HepG2 (cell line): ENCODE measurements around the gene LSR. TPM values are rescaled to one million over a fixed set of nuclear protein-coding genes. Genes with fewer than 3 reads are reported as not detected.

Source experiments
- ATAC-seq: fragments of 200-7000 bp; cut with Tn5 transposase; 3 replicates; pipeline ENCODE4 v1.9.1; 2020; ENCODE audit warnings: mild to moderate bottlenecking, moderate library complexity
- BruUV-seq: library from RNA; stranded (reverse); fragments of 400-500 nt; replicated peaks from 2 replicates; lab custom pipeline; 2021; lab: Mats Ljungman, UMichigan
- CTCF ChIA-PET: fragments of 300-600 bp; formaldehyde crosslinking; extraction: SDS; loops from one replicate; lab custom pipeline; 2021; ENCODE audit warnings: low total read pairs, inconsistent platforms, low intra/inter-chr PET ratio; lab: Yijun Ruan, JAX
- POLR2A ChIA-PET: fragments of 350-600 bp; sonication (Branson Sonifier 250); formaldehyde crosslinking; loops from one replicate; lab custom pipeline; 2020; ENCODE audit warnings: antibody characterized with exemption, inconsistent platforms; lab: Yijun Ruan, JAX
- DNase-seq: peaks from one replicate; pipeline ENCODE4 v3.0.0-alpha.2; 2015; ENCODE audit warnings: low spot score
- FAIRE-seq: peaks from 3 replicates; lab custom pipeline; 2011; peaks lifted over from hg19 to GRCh38; lab: Jason Lieb, UNC
- H2AFZ ChIP-seq: one replicate; pipeline ENCODE4 v1.6.1; 2011; ENCODE audit warnings: low read length, inconsistent platforms
- H3K27ac ChIP-seq: fragments of 300-600 bp; 3 replicates; pipeline ENCODE4 v1.8.0; 2011; ENCODE audit warnings: mixed run types, mild to moderate bottlenecking, mixed read lengths, low read length, inconsistent platforms; ENCODE audit not compliant: insufficient read depth; ENCODE audit errors: extremely low read length
- H3K27me3 ChIP-seq, 2 experiments: fragments of 200-600 bp in 1 of 2; 2 replicates in 1 of 2; 3 replicates in 1 of 2; pipeline versions ENCODE4 v1.6.0 to v1.8.0; 2011; ENCODE audit warnings: low read length in 2 of 2, mild to moderate bottlenecking in 2 of 2, moderate library complexity in 2 of 2, inconsistent platforms in 1 of 2; ENCODE audit not compliant: insufficient read depth in 2 of 2, control insufficient read depth in 1 of 2
- H3K36me3 ChIP-seq, 2 experiments: fragments of 200-600 bp in 1 of 2; replicated peaks in 1 of 2; 2 replicates in 1 of 2; 3 replicates in 1 of 2; pipeline versions ENCODE4 v1.5.1 to v1.8.0; 2011; ENCODE audit warnings: low read length in 2 of 2, inconsistent platforms in 1 of 2; ENCODE audit not compliant: insufficient read depth in 2 of 2, control insufficient read depth in 1 of 2
- H3K4me1 ChIP-seq: 2 replicates; pipeline ENCODE4 v1.5.1; 2012; ENCODE audit warnings: low read length, inconsistent platforms; ENCODE audit not compliant: insufficient read depth
- H3K4me2 ChIP-seq: 2 replicates; pipeline ENCODE4 v1.6.0; 2011; ENCODE audit warnings: low read depth, low read length, inconsistent platforms
- H3K4me3 ChIP-seq, 3 experiments: fragments of 200-600 bp in 1 of 3; sonication (generic), shearing (Covaris generic) in 1 of 3; replicated peaks in 1 of 3; 2 replicates each; pipeline ENCODE4 v1.5.1; 2011 to 2016; ENCODE audit warnings: low read length in 3 of 3, inconsistent platforms in 2 of 3, low read depth in 2 of 3, mild to moderate bottlenecking in 2 of 3, control low read depth in 1 of 3, mixed read lengths in 1 of 3; ENCODE audit not compliant: insufficient read depth in 1 of 3
- H3K79me2 ChIP-seq: one replicate; pipeline ENCODE4 v1.6.1; 2011; ENCODE audit warnings: low read length, inconsistent platforms; ENCODE audit not compliant: insufficient read depth
- H3K9ac ChIP-seq: 2 replicates; pipeline ENCODE4 v1.6.0; 2011; ENCODE audit warnings: mild to moderate bottlenecking, low read depth, low read length, inconsistent platforms; ENCODE audit not compliant: insufficient read depth
- H3K9me3 ChIP-seq: 2 replicates; pipeline ENCODE4 v1.5.1; 2012; ENCODE audit warnings: mild to moderate bottlenecking, low read length
- H4K20me1 ChIP-seq: 2 replicates; pipeline ENCODE4 v1.6.0; 2011; ENCODE audit warnings: inconsistent platforms, mild to moderate bottlenecking, low read length, moderate library complexity; ENCODE audit not compliant: insufficient read depth
- ADNP ChIP-seq: sonication (generic); formaldehyde crosslinking; IDR thresholded peaks from 2 replicates; pipeline ENCODE4 v1.4.0; 2020; ENCODE audit warnings: missing genetic modification reagents
- ATF7-NPFF ChIP-seq: sonication (generic); formaldehyde crosslinking; IDR thresholded peaks from 2 replicates; pipeline ENCODE4 v1.8.1; 2023; ENCODE audit warnings: mild to moderate bottlenecking, low read depth, missing genetic modification reagents, moderate library complexity
- CEBPG ChIP-seq: IDR thresholded peaks from 2 replicates; pipeline ENCODE4 v1.6.1; 2016
- DPF2 ChIP-seq: sonication (generic); formaldehyde crosslinking; IDR thresholded peaks from 2 replicates; pipeline ENCODE4 v1.4.0; 2020; ENCODE audit warnings: mild to moderate bottlenecking, low read depth, missing genetic modification reagents, borderline replicate concordance
- FOXC1 ChIP-seq: sonication (generic); formaldehyde crosslinking; IDR thresholded peaks from 2 replicates; pipeline ENCODE4 v1.8.0; 2022; ENCODE audit warnings: mild to moderate bottlenecking, missing genetic modification reagents, borderline replicate concordance
- HCFC1 ChIP-seq: fragments of 150-350 bp; IDR thresholded peaks from 2 replicates; pipeline ENCODE4 v1.6.1; 2014; ENCODE audit warnings: low read depth, low read length
- MYPOP ChIP-seq: sonication (generic); formaldehyde crosslinking; IDR thresholded peaks from 2 replicates; pipeline ENCODE4 v1.8.1; 2023; ENCODE audit warnings: mild to moderate bottlenecking, moderate library complexity, missing genetic modification reagents
- PLRG1 ChIP-seq: fragments of 450-650 bp; conservative IDR thresholded peaks from 2 replicates; pipeline ENCODE4 v1.6.1; 2016
- ZFP36 ChIP-seq: fragments of 150-350 bp; IDR thresholded peaks from 2 replicates; pipeline ENCODE4 v1.6.1; 2018; ENCODE audit warnings: borderline replicate concordance, low read length, low read depth; ENCODE audit not compliant: partially characterized antibody
- ZNF138 ChIP-seq: sonication (generic); formaldehyde crosslinking; IDR thresholded peaks from 2 replicates; pipeline ENCODE4 v1.5.0; 2020; ENCODE audit warnings: mild to moderate bottlenecking, low read depth, missing genetic modification reagents
- ZNF317 ChIP-seq: sonication (generic); formaldehyde crosslinking; IDR thresholded peaks from 2 replicates; pipeline ENCODE4 v1.5.0; 2020; ENCODE audit warnings: mild to moderate bottlenecking, missing genetic modification reagents
- ZNF382 ChIP-seq: sonication (generic); formaldehyde crosslinking; IDR thresholded peaks from 2 replicates; pipeline ENCODE4 v1.5.0; 2020; ENCODE audit warnings: missing genetic modification reagents, mild to moderate bottlenecking, borderline replicate concordance
- ZNF460 ChIP-seq: sonication (generic); formaldehyde crosslinking; IDR thresholded peaks from 2 replicates; pipeline ENCODE4 v1.5.1; 2020; ENCODE audit warnings: missing genetic modification reagents, mild to moderate bottlenecking, borderline replicate concordance
- ZNF687 ChIP-seq: sonication (generic); formaldehyde crosslinking; IDR thresholded peaks from 2 replicates; pipeline ENCODE4 v1.5.1; 2020; ENCODE audit warnings: mild to moderate bottlenecking, missing genetic modification reagents, moderate library complexity
- WGBS: methylation state at CpG from one replicate; pipeline ENCODE4 v1.1.6; 2017; ENCODE audit warnings: low lambda C conversion rate; 5-methylcytosine and 5-hydroxymethylcytosine counted together
- in situ Hi-C: cut with HindIII; loops from 2 replicates; pipeline ENCODE4 v1.10.0; 2017; ENCODE audit warnings: low pct_unique_long_range_greater_than_20kb; ENCODE audit not compliant: extremely low pct_ligation_motif_present
- intact Hi-C: fragments of 100-400 bp; cut with micrococcal nuclease; formaldehyde crosslinking; loops from one replicate; pipeline ENCODE4 v1.10.0; 2022; ENCODE audit not compliant: unreplicated experiment
- polyA plus RNA-seq, 8 experiments: library from polyadenylated mRNA; depleted of rRNA in 3 of 8; stranded (reverse) in 7 of 8; unstranded in 1 of 8; fragments of >200 nt; fragmentation: Illumina TruSeq in 4 of 8; extraction: Trizol in 4 of 8; gene quantifications; 2 replicates each; pipeline versions ENCODE4 v1.2.1 to v1.2.3, GENCODE V29; 2011 to 2016; ENCODE audit warnings: low read depth in 4 of 8, missing spikeins in 1 of 8, mixed read lengths in 1 of 8; ENCODE audit not compliant: insufficient read depth in 1 of 8
- total RNA-seq, 5 experiments: library from RNA; depleted of rRNA; stranded (reverse); fragments of >200 nt; fragmentation: Illumina TruSeq; extraction: Trizol; gene quantifications; 2 replicates each; pipeline ENCODE4 v1.2.3, GENCODE V29; 2016; ENCODE audit warnings: low read depth in 1 of 5
- TF ChIP-seq, protein P1 (sequence below): sonication (generic); formaldehyde crosslinking; IDR thresholded peaks from 2 replicates; pipeline ENCODE4 v1.4.0; 2020; ENCODE audit warnings: missing genetic modification reagents, mild to moderate bottlenecking, borderline replicate concordance
- TF ChIP-seq, protein P2 (sequence below): sonication (generic); formaldehyde crosslinking; IDR thresholded peaks from 2 replicates; pipeline ENCODE4 v1.5.1; 2020; ENCODE audit warnings: missing genetic modification reagents, mild to moderate bottlenecking, borderline replicate concordance

The LSR gene
- total and polyA plus RNA-seq, 2 of the 13 experiments (the other 11 are each of a cell fraction or from before 2014, with no cell fraction given) = 29.2 to 79.2 TPM

DNA sequence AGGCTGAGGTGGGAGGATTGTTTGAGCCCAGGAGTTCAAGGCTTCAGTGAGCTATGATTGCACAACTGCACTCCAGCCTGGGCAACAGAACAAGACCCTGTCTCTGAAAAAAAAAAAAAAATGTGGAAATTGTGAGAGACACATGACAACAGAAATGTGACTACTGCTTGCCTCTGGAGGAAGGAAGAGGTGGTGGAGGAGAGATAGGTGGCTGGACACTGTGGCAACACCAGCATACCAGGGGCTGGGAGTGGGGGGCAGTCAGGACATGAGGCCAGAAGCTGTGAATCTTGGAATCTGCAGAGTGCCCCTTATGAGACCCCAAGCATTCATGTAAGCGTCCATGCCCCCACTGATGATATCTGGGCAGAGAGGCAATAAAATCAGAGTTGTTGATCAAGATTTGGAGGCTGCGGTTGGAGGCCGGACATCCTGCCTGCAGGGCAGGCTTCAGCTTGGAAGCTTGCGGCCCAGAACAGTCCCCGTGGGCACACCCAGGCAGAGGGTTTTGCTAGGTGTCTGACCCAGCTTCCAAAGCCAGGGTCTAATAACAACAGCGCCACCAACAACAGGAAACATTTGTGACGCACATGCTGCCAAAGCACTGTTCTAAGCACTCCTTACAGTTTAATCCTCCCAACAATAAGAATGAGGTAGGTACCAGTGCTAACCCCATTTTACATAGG lies 37.1 kb upstream of the LSR start:
- intact Hi-C loops = no loop called here
- Histone ChIP-seq H3K36me3 (no peaks in the 10 kb centered on the region), H3K9me3 (no peaks in the 10 kb centered on the region), H3K9ac (no peak overlapping the region; the same call in 1 of the 2 replicates), H3K27ac (no peak overlapping the region), H3K4me2 (no peak overlapping the region), H2AFZ (no peak overlapping the region), H3K4me1 (peaks cover 30% of the 10 kb centered on the region), H3K79me2 (no peaks in the 10 kb centered on the region), H3K27me3 (no peaks in the 10 kb centered on the region), H4K20me1 (no peaks in the 10 kb centered on the region), H3K4me3 (no peak overlapping the region)
- ATAC-seq = no peak; the same call in 2 of the 3 replicates
- WGBS = 80% methylated on average over 5 of the region's 7 CpGs
- BruUV-seq = no TSS peak
- CTCF ChIA-PET = no interaction called here
- in situ Hi-C loops = no loop called here
- DNase-seq = peak; percentile 13
- POLR2A ChIA-PET = no interaction called here
- no peak for FAIRE-seq
- no peak for TF ChIP-seq DPF2 (CRISPR knock-in tag)
- no peak for TF ChIP-seq FOXC1 (CRISPR knock-in tag)
- TF ChIP-seq ZNF687 (CRISPR knock-in tag) = peak; percentile 19; the same call in 1 of the 2 replicates
- peak; percentile 75 for TF ChIP-seq CEBPG
- no peak for TF ChIP-seq ZNF382 (CRISPR knock-in tag)
- no peak for TF ChIP-seq ADNP (CRISPR knock-in tag)
- no peak for TF ChIP-seq ZNF138
- TF ChIP-seq ZFP36 = no peak
- no peak for TF ChIP-seq PLRG1
- TF ChIP-seq MYPOP = no peak
- peak; percentile 59; the same call in 1 of the 2 replicates for TF ChIP-seq ZNF460
- TF ChIP-seq, protein P1, sequence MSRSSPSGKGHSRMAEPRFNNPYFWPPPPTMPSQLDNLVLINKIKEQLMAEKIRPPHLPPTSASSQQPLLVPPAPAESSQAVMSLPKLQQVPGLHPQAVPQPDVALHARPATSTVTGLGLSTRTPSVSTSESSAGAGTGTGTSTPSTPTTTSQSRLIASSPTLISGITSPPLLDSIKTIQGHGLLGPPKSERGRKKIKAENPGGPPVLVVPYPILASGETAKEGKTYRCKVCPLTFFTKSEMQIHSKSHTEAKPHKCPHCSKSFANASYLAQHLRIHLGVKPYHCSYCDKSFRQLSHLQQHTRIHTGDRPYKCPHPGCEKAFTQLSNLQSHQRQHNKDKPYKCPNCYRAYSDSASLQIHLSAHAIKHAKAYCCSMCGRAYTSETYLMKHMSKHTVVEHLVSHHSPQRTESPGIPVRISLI = peak; percentile 83
- no peak for TF ChIP-seq ATF7-NPFF (CRISPR knock-in tag)
- TF ChIP-seq, protein P2, sequence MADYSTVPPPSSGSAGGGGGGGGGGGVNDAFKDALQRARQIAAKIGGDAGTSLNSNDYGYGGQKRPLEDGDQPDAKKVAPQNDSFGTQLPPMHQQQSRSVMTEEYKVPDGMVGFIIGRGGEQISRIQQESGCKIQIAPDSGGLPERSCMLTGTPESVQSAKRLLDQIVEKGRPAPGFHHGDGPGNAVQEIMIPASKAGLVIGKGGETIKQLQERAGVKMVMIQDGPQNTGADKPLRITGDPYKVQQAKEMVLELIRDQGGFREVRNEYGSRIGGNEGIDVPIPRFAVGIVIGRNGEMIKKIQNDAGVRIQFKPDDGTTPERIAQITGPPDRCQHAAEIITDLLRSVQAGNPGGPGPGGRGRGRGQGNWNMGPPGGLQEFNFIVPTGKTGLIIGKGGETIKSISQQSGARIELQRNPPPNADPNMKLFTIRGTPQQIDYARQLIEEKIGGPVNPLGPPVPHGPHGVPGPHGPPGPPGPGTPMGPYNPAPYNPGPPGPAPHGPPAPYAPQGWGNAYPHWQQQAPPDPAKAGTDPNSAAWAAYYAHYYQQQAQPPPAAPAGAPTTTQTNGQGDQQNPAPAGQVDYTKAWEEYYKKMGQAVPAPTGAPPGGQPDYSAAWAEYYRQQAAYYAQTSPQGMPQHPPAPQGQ = no peak
- TF ChIP-seq HCFC1 = no peak
- peak; percentile 96 for TF ChIP-seq ZNF317 (CRISPR knock-in tag)
